Lower lobe of right lung (tissue), 2 donors: ENCODE results near the gene PRKAA2. TPM values are rescaled to one million over a fixed set of nuclear protein-coding genes. Genes with fewer than 3 reads are reported as not detected.

Experiments used
- ATAC-seq, 2 donors: fragments of 200-7000 bp; cut with Tn5 transposase; one replicate each; pipeline ENCODE4 v1.9.1; 2020 to 2022; ENCODE audit warnings: mild to moderate bottlenecking in 2 of 2, moderate library complexity in 2 of 2
- DNase-seq: peaks from one replicate; pipeline ENCODE4 v3.0.0-alpha.2; 2020
- H3K27ac ChIP-seq: fragments of 200-600 bp; one replicate; pipeline ENCODE4 v1.8.0; 2022
- H3K27me3 ChIP-seq: fragments of 200-600 bp; one replicate; pipeline ENCODE4 v1.8.0; 2022; ENCODE audit warnings: low read depth
- H3K36me3 ChIP-seq: fragments of 200-600 bp; one replicate; pipeline ENCODE4 v1.8.0; 2022; ENCODE audit warnings: mild to moderate bottlenecking
- H3K4me1 ChIP-seq: fragments of 200-600 bp; one replicate; pipeline ENCODE4 v1.8.0; 2022
- H3K4me3 ChIP-seq: fragments of 200-600 bp; one replicate; pipeline ENCODE4 v1.8.0; 2022; ENCODE audit warnings: mild to moderate bottlenecking
- H3K9me3 ChIP-seq: fragments of 200-600 bp; one replicate; pipeline ENCODE4 v1.8.0; 2022
- intact Hi-C: fragments of 100-400 bp; cut with DNase I; formaldehyde crosslinking; loops from one replicate; pipeline ENCODE4 v1.11.0; 2022
- total RNA-seq: library from RNA; stranded (reverse); fragmentation: NEBNext Ultra II Directional; extraction: Animal tissue kit (Norgen Biotek cat#: 25700); gene quantifications from one replicate; pipeline ENCODE4 v1.2.1, GENCODE V29; 2021
- TF ChIP-seq, protein P1 (sequence below): fragments of 200-600 bp; IDR thresholded peaks from one replicate; pipeline ENCODE4 v1.8.0; 2022; ENCODE audit warnings: antibody characterized with exemption, mild to moderate bottlenecking
- donor health status: DM: no; HTN: yes; CAD: no; lungs with severe emphysema.

PRKAA2 gene
- total RNA-seq, 1 donor from 2014 or later: 1.9 TPM

DNA sequence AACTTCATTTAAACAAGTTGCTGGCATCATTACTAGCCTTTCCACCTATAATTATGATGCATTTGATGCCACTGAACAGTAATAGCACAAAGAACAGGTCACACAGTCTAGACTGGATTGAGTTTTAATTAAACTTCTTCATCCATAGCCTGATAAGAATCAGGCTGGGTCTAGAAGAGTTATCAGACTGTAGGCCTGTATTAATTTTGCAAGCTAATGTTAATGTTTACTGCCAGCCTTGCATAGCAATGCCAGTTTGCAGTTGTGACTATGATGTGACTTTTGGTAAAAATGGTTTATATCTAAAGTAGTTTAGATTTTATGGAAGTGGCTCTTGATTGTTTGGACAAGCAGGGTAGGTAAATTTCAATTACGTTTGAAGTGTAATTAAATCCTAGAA is 68.0 kb downstream of the PRKAA2 start:
- Histone ChIP-seq H3K9me3 (no peaks in the 10 kb centered on the region), H3K27me3 (no peaks in the 10 kb centered on the region), H3K36me3 (no peaks in the 10 kb centered on the region), H3K4me3 (no peak overlapping the region), H3K4me1 (no peaks in the 10 kb centered on the region), H3K27ac (no peak overlapping the region)
- DNase-seq (no peak), ATAC-seq (peak in 1 of 2 donors; percentile 59)
- TF ChIP-seq, protein P1, sequence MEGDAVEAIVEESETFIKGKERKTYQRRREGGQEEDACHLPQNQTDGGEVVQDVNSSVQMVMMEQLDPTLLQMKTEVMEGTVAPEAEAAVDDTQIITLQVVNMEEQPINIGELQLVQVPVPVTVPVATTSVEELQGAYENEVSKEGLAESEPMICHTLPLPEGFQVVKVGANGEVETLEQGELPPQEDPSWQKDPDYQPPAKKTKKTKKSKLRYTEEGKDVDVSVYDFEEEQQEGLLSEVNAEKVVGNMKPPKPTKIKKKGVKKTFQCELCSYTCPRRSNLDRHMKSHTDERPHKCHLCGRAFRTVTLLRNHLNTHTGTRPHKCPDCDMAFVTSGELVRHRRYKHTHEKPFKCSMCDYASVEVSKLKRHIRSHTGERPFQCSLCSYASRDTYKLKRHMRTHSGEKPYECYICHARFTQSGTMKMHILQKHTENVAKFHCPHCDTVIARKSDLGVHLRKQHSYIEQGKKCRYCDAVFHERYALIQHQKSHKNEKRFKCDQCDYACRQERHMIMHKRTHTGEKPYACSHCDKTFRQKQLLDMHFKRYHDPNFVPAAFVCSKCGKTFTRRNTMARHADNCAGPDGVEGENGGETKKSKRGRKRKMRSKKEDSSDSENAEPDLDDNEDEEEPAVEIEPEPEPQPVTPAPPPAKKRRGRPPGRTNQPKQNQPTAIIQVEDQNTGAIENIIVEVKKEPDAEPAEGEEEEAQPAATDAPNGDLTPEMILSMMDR: no peak
- intact Hi-C loops: no loop called here

DNA sequence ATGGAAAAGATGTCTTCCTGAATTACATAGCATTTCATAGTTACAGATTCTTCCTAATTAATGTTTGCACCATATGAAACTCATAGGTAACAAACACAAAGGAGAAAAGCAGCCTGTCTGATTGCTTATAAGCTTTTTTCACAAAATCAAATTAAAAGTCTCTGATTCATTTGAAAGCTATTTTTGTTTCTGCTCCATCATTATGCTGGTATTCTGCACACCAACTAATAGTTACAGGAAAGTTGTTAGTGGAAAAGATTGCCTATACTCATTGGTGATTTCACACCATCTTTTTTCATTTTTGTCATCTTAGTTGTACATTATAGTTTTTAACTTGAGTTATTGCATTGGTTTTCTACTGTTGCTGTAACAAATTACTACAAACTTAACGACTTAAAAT is 70.0 kb downstream of the PRKAA2 start:
- H3K27me3 ChIP-seq: no peaks in the 10 kb centered on the region
- H3K36me3 ChIP-seq: no peaks in the 10 kb centered on the region
- DNase-seq: no peak
- H3K27ac ChIP-seq: no peak overlapping the region
- no peaks in the 10 kb centered on the region for H3K4me1 ChIP-seq
- H3K9me3 ChIP-seq: no peaks in the 10 kb centered on the region
- TF ChIP-seq, protein P1: no peak
- intact Hi-C loops: no loop called here
- no peak for ATAC-seq
- no peak overlapping the region for H3K4me3 ChIP-seq

DNA sequence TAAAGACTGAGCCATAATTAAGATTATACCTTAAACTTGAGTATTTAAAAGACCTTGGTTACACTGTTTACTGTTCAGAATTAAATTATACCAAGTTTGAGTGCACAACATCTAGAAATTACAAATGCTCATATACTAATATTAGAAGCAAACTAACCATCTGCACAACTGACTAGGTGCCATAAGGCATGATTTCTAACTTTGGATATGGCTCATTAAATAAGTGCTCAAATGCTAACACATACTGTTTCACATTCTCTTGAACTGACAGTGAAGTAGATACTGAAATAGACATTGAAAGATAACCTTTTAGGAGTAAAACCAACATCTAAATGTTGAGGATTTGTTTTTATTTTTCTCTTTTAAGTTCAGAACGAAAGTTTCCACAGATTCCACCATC is 74.1 kb downstream of the PRKAA2 start:
- H3K27me3 ChIP-seq: no peaks in the 10 kb centered on the region
- no peaks in the 10 kb centered on the region for H3K36me3 ChIP-seq
- H3K27ac ChIP-seq: no peak overlapping the region
- H3K9me3 ChIP-seq: no peaks in the 10 kb centered on the region
- ATAC-seq (no peak), DNase-seq (no peak)
- H3K4me3 ChIP-seq: no peak overlapping the region
- no peaks in the 10 kb centered on the region for H3K4me1 ChIP-seq
- intact Hi-C loops: no loop called here
- TF ChIP-seq, protein P1: no peak

DNA sequence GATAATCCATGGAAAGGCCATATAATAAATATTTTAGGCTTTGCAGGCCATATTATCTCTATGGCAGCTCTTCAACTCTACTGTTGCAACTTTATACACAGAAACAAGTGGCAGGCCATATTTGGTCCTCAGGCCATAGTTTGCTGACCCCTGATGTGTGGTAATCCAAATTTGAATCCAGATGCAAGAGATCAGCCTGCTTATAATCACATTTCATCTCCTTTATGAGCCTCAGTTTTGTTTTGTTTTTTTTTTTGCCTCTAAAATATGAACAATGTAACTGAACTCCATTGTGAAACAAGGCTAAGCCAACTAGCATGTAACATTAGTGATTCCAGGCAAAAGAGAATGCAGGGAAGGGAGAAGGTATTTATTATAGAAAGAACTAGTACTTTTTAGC is 81.6 kb downstream of the PRKAA2 start:
- TF ChIP-seq, protein P1: no peak
- Histone ChIP-seq H3K27me3 (peaks cover 6% of the 10 kb centered on the region), H3K27ac (no peak overlapping the region), H3K4me3 (no peak overlapping the region), H3K36me3 (no peaks in the 10 kb centered on the region), H3K4me1 (no peaks in the 10 kb centered on the region), H3K9me3 (no peaks in the 10 kb centered on the region)
- no peak for DNase-seq
- intact Hi-C loops: no loop called here
- ATAC-seq: no peak

DNA sequence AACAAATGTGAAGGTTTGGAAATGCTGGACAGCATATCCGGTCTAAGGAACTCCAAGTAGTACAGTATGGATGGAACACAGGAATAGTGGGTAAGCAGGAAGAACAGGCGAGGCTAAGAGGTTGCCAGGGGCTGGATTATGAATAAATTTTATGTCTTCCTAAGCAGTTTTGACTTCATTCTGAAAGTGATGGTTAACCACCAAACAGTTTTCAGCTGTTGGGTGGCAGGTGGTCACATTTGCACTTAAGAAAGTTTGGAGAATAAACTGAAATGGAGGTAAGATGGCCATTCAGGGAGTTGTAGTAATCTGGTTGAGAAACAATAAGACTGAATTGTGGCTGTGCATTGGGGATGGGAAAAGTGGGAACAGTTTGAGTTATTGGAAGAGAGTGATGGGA is 83.8 kb downstream of the PRKAA2 start:
- no peaks in the 10 kb centered on the region for H3K4me1 ChIP-seq
- H3K27ac ChIP-seq: no peak overlapping the region
- DNase-seq: no peak
- no peaks in the 10 kb centered on the region for H3K36me3 ChIP-seq
- no peak for ATAC-seq
- intact Hi-C loops: no loop called here
- H3K27me3 ChIP-seq: peaks cover 6% of the 10 kb centered on the region
- no peak overlapping the region for H3K4me3 ChIP-seq
- TF ChIP-seq, protein P1: no peak
- no peaks in the 10 kb centered on the region for H3K9me3 ChIP-seq

DNA sequence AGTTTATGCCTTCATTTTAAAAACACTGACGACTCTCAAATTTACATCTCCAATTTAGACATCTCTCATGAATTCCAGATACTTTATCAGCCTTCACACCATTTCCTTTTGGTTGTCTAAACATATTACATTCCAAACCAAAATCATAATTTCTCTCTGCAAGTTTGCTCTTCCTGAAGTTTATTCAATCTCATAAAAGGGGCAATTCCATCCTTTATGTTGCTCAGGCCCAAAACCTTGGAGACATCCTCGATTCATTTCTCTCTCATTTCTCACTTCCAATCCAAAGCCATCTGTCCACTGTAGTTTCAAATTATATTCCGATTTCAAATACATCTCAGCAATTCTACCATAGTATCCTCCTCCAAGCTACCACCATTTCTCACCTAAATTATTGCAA is 100.1 kb downstream of the PRKAA2 start:
- ATAC-seq (no peak), DNase-seq (no peak)
- intact Hi-C loops: no loop called here
- Histone ChIP-seq H3K4me1 (no peaks in the 10 kb centered on the region), H3K27ac (no peak overlapping the region), H3K4me3 (no peak overlapping the region), H3K36me3 (no peaks in the 10 kb centered on the region), H3K9me3 (no peaks in the 10 kb centered on the region), H3K27me3 (peaks cover 4% of the 10 kb centered on the region)
- TF ChIP-seq, protein P1: no peak
